GM18868 (cell line): ENCODE measurements around the gene KDR.

Experiments used
- ATAC-seq: cut with Tn5 transposase; IDR thresholded peaks from one replicate; pipeline ENCODE4 v1.9.1; 2021; ENCODE audit warnings: mild to moderate bottlenecking, moderate library complexity; ENCODE audit not compliant: unreplicated experiment

Gene KDR

DNA sequence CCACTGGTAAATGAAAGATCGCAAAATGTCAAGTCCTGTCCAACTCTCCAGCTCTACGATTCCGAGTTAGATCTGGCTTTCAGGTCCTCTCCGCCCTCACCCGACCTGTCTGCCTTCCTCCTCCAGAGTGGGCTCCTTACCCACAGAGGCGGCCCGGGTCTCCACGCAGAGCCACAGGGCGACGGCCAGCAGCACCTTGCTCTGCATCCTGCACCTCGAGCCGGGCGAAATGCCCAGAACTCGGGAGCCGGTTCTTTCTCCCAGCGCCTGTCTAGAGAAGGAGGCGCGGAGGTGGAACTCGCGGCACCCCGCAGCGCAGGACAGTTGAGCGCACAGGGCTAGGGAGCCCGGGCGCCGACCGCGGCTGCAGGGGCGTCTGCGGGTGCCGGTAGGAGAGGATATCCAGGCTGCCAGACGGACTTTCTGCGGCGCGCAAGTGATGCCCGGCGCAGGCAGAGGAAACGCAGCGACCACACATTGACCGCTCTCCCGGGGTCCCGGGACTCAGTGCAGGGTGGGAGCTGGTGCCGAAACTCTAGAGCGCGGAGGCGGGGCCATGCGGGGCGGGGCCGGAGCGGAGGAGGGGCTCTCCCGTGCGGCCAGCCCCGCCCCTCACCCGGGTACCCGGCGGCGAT is at the start of gene KDR:
KDR (minus strand) TSS at position 509 of the 635 bp plus-strand sequence; CDS start at position 207, 302 bp downstream.
- ATAC-seq: no peak

DNA sequence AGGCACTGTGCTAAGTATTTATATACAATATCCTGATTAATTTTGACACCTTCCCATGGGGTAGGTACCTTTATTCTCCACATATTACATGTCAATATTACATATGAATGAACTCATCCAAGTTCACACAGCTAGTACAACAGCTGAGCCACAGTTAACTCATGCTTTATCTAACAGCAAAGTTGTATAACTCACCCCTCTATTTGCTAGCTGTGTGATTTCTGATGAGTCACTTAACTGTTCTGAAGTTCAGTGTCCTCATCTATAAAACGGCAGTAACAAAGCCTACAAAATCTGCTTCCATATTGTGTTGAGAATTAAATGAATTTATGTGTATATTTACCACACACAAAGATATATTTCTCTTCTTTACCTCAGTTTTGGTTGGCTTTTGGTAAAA is 48.2 kb upstream of the KDR start:
- ATAC-seq: no peak

DNA sequence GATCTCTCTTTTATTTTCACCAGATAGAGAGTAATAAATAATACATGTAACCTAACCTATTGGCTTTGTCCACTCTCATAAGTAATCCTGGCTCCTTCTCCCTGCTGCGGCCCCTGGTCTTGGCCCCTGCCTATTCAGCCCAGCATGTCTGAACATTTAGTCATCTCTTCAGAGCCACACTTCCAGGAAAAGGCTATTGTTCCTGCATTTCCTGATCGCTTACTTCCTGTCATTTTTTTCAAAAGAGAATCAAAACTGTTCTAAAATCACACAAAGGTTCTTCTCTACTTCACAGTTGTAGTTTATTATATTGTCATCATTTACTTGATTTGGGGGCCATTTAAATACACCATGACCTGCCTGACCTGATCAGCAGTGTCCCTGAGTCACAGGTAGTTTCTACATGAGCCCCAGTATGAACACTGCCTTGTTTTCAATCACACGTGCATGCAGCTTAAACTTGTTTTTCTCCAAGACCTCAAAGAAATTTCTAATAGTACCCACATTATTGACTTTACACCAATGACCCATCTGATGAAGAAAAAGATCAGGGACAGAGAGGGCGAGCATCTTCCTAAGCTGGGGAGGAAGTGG is 47.4 kb upstream of the KDR start:
- ATAC-seq: no peak

DNA sequence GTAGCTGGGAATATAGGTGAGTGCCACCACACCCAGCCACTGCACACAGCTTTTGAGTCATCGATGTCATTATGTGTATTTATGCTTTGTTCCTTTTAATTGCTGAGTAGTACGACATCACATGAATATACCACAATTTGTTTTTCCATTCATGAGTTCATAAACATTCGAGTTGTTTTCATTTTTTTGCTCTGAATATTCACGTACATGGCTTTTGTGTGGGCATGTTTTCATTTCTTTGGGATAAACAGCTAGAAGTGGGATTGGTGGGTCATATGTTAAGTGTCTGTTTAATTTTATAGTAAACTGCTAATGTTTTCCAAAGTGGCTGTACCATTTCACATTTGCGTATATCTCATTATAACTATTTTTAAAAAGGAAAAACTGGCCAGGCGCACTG is 45.1 kb upstream of the KDR start:
- ATAC-seq: no peak

DNA sequence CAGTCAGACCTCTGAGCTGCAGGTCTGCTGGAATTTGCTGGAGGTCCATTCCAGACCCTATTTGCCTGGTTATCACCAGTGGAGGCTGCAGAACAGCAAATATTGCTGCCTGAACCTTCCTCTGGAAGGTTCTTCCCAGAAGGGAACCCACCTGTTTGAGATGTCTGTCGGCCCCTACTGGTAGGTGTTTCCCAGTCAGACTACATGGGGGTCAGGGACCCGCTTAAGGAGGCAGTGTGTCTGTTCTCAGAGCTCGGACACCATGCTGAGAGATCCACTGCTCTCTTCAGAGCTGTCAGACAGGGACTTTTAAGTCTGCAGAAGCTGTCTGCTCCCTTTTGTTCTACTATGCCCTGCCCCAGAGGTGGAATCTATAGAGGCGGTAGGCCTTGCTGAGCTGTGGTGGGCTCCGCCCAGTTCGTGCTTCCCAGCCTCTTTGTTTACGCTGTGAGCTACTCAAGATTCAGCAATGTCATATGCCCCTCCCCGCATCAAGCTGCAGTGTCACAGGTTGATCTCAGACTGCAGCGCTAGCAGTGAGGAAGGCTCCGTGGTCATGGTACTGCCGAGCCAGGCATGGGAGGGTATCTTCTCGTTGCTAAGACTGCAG is 44.1 kb upstream of the KDR start:
- ATAC-seq: no peak

DNA sequence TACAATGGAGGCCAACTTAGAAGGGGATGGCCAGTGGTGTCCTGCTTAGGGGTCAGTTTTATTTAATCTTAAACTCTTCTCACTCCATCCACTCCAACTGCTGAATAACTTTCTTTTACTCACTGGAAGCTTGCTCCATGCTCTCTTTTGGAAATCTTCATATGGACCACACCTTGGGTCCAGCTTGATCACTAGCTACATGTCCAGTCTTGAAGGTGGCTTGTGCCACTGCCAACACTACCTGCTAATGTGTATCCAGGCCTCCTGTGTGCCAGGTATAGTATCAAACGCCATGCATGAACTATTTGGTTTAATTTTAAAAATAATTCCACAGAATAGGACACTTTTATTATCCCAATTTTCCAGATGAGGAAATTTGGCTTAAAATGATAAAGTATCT is 37.0 kb upstream of the KDR start:
- no peak for ATAC-seq

DNA sequence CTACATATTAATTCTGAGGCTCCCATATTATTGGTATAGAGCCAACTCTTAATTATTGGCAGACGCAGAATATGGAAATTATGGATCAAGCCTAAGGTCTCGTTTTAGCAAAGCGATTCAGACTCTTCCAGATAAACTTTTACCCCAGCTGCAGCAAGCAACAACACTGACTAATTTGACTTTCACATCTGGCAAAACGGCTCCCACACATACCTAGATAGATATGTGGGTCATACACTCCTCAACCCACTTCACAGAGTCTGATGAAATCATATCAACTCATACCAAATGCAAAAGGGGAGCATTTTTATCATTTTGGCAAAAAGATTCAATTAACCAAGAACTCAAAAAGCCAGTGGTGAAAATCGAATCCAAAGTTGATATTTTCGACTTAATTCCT is 36.3 kb upstream of the KDR start:
- no peak for ATAC-seq

DNA sequence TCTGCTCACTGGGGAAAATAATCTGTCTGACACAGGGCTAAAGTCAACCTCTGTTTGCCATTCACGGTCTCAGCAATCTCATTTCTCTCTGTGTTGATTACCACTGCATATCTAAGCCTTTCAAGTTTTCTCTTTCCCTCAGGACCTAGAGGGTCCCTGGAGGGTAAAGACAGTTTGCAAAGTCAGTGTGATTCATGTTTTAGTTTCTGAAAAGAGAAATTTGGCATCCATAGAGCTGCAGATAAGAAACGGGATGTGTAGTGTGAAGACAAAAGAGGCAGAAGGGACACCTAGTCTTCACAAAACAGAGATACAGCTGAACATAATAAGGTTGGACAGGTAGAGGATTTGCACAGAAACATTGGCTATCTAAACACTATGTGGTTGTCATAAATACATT is 34.5 kb upstream of the KDR start:
- ATAC-seq: no peak

DNA sequence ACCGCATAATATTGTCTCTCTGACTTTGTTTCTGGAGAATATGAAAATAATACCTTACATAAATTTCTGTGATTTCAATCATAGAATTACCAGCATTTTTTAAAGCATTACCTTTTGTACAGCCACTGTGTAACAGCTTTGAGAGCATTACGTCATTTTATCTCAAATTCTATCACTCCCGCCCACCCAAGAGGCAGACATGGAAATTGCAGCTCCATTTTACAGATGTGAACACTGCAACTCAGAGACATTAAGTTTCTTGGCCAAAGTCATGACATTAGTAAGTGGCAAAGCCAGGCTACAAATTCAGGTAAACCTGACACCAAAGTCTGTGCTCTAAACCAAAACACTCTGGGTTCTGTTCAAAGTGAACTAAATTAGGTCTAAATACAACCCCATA is 33.6 kb upstream of the KDR start:
- ATAC-seq: no peak

DNA sequence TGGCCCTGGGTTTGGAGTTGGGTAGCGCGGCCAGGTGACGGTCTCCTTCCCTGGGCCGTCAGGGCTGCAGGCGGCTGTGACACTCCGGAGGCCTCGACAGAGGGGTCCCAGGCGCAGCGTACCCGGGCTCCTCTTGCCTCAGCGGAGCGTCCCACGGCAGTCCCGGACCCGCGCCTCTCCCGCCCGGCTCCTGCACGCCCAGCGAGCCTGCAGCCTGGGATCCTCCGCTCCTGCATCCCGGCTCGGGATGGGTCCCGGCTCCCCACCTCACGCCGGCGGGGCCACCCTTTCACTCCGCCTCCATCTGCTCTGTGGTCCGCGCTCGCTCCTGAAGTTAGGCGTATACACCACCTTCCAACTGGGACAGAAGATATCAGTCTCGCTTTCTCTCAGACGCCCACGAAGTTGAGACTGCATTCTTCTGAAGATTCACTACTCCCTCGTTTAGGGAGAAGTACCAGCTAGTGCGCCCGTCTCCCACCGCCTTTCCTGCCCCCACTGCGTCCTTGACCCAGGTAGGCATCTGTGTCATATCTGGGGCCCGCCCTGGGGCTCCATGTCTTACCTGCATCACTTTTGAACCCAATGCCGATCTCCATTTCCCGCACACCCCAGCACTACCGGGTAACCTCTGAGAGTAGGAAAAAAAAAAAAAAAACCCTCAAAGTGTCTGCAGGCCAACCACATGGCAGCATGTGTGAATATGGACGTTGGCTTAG is 32.3 kb upstream of the KDR start:
- ATAC-seq: no peak

DNA sequence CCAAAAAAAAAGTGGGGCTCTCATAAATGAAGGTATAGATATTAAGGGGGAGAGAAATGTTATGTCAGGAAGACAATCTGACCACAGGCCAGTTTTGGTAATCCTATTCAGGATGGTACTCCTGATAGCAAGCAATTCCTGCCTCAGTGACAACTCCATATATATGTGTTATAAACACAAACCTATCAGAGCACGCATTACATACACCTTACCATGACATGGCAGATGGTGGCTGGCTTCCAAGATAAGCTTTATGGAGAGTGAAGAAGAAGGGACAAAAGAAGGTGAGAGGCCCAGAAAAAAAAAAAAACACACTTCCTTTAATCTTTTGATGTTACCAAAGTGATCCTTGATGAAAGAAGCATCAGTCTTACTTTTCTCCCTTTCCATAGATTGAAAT is 29.5 kb upstream of the KDR start:
- no peak for ATAC-seq

DNA sequence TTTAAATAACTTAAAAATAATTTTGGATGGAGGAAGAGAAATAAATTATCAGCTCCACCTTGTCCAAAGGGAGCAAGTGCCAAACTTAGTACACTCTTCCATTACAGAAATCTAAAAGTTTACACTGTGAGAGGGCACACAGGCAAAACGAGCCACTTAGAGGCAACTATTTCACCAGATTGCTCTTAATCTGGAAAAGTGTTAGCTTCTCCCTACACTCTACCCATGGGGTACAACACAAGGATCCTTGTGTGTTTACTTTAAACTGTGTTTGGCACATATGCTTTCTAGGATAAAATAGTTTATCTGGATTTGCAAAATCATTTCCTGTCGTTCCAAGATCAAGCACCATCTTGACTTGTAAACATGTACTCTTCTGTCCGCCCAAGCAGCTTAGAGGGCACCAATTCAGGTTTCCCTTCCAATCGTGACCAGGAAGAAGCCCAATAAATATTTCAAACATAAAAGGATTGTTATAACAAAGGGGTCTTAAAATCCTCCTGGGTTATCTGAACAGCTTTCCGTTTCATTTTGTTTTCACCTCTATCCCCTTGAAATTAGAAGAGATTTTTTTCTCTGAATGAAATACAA is 29.0 kb upstream of the KDR start:
- ATAC-seq: no peak

DNA sequence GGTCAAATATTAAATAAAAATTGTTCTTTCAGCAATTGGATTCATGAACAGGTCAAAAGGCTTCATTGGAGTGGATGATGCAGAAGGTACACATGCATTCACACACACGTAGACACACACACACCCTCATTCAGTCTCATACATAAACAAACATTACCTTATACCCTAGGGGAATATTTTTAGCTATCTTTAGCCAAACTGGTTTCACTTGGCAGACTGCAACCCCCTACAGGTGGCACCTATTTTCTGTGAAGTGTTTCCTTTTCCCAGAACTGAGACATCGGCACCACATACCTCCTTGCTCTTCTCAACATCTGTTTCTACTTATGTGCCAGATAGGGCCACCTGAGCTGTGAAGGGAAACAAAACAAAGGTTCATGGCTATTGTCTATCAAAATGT is 18.5 kb upstream of the KDR start:
- no peak for ATAC-seq

DNA sequence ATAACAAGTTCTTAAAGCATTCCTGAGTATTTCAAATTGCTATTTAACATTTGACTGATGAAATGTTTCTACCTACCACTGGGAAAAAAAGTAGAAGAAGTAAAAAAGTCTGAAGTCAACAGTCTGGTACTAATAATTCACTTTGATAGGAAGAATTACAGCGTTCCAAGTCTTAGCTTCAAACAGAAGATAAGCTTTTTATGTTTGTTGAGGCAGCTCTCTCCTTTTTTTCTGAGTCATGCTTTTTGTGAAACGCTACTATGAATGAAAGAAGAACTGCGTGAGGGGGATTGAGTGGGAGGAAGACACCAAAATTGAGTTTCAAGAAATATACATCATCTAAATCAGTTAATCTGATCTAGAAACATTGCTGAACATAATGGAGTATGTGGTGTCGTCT is 13.0 kb upstream of the KDR start:
- ATAC-seq: no peak

DNA sequence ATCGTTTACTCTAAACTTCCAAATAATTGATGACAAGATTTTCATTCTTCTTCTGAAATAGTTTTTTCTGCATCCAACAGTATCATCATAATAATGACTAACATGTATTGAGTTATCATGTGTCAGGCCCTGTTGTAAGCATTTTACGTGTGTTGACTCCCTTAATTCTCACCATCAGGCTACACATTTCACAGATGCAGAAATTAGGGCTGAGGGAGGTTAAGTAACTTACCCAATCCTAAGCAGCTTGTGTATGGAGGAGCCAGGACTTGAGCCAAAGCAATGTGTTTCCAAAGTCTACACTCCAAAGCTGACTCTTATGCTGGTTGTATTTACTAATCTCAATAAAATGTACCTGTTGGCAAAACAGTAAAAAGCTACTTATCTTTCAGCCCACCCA is 11.2 kb upstream of the KDR start:
- no peak for ATAC-seq

DNA sequence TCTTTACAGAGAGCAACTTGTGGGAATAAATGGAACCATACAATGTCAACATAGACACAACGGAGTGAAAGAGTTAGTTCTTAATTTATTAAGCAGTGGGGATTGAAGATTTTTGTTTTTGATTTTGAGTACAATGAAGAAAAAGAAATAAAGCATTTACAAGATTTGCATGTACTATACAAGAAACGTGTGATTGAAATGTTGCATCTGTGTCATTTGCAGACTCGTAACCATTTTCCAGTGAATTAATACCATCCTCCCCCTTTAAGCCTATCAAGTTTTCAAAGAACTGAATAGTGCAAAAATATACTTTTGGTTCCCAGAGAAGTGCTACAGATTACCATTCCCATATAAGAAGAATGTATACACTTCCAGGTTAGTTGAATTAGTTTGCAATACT is 8.6 kb upstream of the KDR start:
- no peak for ATAC-seq

DNA sequence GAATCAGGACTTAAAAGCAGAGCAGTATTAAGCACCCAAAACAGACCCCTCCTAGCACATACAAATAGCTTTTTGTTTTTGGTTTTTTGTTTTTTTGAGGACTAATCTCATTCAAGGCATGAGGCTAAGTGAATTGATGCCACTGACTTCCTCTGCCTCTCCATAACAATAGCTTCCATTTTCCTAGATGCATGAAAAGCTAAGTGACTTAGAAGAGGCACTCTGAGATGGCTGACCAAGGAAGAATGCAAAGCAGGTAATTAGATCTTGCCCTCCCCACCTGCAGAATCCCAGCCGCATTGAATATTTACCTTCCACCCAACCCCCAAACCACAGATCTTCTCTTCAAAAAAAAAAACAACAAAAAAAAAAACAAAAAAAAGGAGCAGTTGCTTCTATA is 7.4 kb upstream of the KDR start:
- ATAC-seq: no peak

DNA sequence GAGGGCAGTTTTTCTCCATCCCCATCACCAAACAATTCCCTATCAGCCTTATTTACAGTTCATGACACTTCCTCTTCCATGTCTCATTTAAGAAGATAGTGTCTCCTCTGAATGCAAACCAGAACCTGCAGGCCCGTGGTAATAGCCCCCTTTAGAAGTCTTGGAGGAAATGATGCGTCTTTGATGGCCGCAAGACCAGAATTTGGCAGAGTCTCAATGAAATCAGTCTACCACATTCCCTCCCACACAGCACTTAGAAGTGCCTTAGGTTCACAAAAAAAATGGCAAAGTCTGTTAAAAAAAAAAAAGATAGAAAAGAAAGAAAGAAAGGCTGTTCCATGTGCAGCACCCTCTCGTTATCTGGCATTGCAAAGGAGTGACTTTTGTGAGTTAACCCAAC is 2.1 kb upstream of the KDR start:
- no peak for ATAC-seq

DNA sequence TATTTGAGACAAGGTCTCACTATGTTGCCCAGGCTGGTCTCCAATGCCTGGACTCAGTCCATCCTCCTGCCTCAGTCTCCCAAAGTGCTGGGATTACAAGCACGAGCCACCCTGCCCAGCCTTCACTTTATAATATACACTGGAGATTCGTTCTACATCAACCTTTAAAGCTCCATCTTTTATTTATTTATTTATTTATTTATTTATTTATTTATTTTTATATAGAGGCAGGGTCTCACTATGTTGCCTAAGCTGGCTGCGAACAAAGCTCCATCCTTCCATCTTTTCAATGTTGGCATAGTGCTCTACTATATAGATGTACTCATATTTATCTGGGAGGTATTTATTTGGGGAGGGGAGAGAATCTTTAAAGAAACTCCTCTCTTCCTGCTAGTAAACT is 1.7 kb upstream of the KDR start:
- no peak for ATAC-seq

DNA sequence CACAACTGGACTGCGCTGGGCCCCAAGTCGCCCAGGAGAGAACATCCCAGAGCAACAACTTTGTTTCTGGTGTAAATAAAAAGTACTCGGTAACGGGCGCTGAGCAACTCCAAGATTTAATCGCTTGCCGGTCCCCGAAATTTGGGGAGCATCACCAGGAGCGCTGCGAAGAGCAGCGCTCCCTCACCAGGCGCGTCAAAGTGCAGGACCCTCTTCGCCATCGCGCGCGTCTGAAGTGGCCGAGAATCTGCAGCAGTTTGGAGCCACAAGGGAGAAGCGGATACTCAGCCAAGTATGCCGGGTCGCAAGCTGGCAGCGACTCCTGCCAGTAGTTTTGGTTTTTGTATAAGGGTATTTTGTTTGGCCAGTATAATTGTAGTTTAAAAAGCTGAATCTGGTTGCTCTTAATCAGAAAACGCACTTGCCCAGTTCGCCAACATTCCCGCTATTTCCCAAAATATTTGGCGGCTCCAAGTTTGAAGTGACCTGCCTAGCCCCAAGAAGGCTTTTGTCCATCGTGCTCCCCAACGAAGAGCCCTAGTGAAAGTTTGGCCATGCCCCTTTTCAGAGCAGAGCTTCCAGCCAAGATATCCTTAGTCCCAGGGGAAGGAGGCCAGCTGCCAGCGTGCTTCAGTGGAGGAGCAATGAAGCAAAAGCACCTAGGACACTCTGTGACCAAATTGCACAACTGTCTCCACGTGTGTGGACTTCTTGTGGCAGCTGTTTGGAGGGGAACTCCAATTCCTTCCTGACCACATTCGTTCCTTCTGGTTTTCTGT is 557 bp upstream of the KDR start:
- ATAC-seq: no peak
